Bone marrow (tissue), 2 donors: ENCODE measurements around the gene RGS10.

ENCODE experiments used
- DNase-seq, 2 donors: peaks; one replicate each; lab custom pipeline; 2025; lab: John Stamatoyannopoulos, UW

RGS10 gene

DNA sequence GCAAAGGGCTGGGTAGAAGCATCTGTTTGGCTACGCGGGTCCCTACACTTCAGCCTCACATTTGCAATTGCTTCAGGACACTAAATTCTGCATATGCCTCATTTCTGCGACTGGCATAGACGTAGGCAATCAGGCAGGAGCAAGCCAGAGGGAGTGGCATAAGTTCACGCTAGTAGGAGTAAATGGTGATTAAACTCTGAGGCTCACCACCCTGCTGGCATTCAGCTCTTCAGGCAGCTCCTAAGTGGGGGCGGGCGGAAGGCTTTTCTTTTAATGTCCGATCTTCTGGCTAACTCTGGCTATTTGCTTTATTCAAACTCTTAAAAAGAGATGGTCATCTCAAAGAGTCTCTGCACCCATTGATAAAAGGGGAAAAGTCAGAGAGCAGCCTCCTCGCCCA lies 45.3 kb downstream of the RGS10 start:
- DNase-seq = no peak

DNA sequence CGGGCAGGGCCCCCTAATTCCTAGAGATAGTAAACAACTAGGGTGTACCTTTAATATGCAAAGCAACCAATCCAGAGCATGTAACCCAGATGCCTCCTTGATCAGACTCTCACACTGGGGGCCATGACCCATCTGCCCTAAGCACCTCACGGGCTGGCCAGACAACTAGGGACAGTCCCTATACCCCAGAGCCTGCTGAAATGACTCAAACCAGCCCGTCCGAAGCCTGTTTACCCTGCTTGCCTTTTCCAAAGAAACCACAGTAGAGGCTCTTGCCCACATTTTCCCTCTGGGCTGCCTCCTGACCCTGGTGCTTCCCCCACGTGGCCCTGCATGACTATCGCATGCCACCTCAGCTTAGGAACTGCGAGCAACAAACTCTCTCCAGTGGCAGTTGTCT lies 46.2 kb downstream of the RGS10 start:
- no peak for DNase-seq

DNA sequence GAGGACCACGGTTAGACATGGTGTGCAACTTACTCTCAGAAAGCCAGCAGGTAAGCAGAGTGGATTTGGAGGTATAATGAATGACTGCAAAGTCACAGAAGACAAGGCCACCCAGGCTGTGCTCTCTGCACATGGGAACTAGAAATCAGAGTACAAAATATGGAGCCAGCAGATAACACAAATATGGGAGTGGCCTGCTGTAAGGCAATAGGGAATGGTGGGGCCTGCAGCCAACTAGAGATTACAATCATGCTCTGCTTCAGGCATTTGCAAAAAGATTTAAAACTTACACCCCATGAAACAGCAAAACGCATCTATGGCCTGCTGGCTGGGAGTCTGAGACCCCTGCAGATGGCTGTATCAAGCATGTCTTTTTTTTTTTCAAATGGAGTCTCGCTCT lies 47.0 kb downstream of the RGS10 start:
- DNase-seq = no peak

DNA sequence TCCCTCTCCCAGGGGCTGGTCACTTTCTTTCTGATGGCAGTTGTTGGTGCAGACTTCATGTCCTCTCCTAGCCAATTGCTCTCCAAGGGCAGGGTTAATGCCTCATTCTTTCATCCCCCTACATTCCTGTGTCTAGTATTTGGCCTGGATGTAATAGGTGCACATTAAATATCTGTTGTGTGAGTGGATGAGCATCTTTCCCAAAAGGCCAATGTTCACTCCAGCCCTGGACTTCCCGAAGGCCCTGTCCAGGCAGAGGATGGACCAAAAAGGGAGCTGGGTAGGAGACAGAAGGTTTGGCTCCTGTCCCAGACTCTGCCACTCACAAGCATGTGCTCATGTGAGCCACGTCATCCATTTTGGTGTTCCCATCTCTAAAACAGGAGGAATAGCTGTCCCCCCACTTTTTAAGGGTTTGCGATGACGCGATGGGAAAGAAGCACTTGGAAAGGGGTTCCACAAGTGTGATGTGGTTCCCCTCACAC lies 47.5 kb downstream of the RGS10 start:
- no peak for DNase-seq

DNA sequence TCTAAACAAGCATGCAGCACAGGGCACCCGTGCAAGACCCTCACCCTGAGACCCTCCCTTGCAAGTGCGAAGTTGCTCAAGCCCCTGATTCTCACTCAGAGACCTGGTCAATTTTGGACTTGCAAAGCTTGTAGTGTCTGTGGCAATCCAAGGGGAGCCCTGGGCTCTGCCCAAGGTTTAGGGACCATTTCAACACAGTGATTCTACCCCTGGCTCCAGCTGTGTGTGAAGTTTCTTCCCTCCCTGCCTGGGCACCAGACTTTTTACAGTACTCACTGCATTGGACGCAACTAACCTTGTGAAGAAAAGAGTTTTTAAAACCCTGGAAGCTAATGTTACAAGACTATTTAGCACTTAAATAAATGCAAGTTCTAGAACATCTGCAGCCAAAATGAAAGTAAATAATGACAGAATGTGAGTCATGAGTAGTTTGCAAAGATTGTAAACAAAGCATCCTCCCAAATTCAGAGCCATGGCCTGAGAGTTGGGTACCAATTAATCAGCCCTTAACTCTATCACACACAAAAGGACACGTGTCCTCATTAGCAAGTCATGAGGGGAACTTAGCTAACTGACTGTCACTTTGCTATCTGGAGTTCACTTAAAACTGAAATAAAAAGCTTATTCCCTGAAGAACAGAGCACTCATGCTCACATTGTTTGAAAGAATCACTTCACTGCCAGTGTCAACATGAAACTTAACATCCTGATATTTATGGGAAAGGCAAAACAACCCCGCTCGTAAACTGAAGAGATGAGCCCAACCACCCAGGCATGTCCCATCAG lies 48.1 kb downstream of the RGS10 start:
- DNase-seq = no peak

DNA sequence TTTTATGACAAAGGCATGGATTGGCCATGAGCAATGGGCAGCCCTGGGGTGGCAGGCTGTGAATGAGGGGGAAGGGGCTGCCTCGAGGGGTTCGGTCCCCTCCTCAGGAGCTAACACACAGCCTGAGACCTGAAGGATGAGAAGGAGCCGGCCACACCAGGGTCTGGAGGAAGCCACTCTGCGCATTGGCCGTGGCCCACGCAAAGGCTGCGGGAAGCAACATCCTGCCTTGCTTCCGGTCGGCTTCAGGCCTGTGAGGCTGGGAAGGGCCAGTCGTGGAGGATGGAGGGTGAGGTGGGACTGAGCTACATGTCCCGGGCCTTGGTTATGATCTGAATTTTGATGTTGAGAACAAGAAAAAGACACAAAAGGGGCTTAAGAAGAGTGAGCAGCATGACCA lies 49.4 kb downstream of the RGS10 start:
- no peak for DNase-seq

DNA sequence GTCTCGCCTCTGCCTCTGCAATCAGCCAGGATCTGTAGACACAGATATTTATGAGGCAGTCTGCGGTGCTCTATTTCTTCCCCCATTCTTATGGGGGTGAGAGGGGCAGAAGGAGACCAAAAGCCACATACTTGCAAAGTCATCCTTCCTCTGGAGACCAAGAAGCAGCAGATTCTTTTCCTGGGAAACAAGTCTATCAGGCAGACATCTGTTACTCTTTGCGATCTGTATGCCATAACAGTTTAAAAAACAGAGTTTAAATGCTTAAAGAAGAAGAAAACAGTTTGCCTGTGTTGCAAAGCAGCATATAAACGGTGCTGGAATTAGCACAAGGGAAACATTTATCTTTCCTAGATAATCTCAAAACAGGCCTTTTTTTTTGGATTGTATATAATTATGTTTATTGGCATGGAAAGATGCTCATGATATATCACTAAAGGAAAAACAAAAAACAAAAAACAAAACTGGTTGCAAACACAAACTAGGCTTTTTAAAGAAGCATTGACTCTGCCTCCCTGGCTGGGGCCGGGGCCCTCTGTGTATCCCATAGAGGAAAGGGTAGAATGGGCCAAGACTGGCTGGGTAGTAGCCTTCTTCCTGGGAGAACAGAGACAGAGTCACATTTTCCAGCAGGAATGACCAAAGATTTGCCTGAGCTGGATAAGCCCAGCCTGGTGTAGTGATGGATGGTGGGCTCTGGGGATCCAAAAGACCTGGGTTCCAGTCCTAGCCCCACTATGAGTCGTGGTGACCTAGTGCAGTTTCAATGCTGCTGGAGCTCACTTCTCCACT lies 50.4 kb downstream of the RGS10 start:
- no peak for DNase-seq

DNA sequence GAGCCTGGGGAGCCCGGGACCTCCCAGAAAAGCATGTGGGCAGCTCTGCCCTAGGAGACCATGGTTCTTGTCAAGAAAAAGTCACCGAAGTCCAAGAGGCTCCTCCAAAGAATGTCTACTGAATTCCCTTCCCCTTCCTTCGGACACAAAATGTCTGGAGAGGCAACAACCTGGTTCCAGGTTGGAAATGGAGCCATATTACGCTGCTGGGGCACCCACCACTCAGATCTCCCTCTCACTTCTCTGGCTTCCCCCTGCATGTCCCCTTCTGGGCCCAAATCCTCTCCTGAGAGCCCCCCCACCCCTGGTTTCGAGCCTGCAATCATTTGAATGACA lies 52.6 kb downstream of the RGS10 start:
- DNase-seq = no peak

DNA sequence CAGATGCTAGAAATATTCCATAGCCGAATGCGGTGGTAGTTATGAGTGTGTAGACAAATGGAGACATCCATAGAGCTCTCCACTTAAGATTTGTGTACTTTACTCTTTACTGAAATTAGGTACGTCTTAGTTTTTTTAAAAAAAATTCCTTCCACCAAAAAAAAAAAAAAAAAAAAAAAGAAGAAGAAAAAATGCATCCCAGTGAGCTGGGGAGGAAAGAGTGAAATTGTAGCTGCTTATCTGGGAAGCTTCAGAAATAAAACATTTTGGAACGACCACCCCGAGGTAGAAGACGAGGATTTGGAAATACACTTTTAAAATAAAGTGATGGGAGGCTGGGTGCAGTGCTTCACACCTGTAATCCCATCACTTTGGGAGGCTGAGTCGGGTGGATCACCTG lies 53.8 kb downstream of the RGS10 start:
- DNase-seq = no peak

DNA sequence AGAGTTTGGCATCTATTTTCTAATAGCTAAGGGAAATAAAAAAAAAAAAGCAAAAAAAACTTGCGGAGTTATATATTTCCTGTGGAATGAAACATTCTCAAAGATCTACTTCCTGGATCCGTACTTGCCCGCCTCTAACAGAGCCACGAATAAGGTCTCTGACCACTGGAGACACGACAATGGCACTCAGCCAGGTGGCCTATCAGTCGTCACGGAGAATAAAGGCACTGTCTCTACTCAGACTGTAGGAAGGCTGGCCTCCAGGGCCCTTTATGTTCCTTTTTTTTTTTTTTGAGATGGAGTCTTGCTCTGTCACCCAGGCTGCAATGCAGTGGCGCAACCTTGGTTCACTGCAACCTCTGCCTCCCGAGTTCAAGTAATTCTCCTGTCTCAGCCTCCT lies 58.7 kb downstream of the RGS10 start:
- no peak for DNase-seq

DNA sequence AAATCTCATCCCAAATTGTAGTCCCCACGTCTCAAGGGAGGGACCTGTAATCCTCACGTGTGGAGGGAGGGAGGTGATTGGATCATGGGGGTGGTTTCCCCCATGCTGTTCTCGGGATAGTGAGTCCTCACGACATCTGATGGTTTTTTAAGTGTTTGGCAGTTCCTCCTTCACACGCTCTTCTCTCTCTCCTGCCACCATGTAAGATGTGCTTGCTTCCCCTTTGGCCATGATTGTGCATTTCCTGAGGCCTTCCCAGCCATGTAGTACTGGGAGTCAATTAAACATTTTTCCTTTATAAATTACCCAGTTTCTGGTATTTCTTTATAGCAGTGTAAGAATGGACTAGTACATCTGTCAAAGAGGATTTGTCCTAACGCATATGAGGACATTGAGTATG lies 59.5 kb downstream of the RGS10 start:
- peak in 1 of 2 donors; percentile 8 for DNase-seq

DNA sequence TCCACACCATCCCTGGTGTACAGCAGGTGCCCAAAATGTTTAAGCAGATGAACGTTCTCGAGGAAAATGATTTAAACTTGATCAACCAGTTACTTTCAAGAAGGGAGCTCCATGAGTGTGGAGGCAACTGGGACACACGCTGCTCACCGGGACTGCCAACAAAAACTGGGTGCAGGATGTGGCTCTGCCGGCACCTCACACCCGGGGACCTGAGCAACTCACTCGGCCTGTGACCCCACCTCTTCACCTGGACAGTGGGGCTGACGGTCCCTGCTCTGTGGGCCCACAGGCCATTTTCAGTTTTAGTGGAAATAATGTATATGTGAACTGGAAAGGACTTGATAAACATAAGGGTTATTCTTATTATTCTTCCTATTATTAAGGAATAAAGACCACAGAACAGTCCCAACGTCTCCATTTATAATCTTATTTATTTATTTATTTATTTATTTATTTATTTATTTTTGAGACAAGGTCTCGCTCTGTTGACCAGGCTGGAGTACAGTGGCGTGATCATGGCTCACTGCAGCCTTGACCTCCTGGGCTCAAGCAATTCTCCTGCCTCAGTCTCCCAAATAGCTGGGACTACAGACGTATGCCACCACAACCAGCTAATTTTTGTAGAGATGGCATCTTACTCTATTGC lies 60.6 kb downstream of the RGS10 start:
- no peak for DNase-seq

DNA sequence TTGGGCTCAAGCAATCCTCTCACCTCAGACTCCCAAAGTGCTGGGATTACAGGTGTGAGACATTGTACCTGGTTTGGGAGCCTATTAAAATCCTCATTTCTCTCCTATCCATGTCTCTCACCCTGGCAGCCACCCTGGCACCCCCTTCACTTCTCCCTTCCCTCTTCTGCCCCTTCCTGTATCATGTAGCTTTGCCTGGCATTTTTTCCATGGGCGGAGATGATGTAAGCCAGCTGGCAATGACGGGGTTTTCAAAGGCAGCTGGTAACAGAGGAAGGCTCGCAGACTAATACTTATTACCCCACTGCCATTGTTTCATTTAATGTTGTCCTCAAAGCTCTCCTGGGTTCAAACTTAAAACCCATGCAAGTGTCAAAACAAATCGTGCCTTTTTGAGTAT lies 61.9 kb downstream of the RGS10 start:
- DNase-seq = no peak

DNA sequence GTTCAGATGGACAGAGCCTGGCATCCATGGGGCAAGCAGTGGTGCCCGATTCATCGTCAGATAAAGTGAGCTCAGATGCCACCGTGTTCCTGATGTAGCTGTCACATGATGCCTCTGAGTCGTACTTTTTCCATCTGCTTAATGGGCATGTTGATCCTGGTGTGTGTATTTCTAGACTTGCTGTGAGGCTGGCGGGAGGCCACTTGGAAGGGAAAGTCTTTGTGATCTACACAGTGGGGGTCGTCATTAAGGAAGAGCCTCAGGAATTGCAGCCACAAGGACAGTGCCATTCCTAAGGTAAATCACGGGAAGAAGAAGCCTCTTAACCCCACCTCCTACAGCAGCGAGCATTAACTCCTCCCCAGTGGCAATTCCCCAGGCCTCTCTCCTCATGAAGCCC lies 63.0 kb downstream of the RGS10 start:
- no peak for DNase-seq

DNA sequence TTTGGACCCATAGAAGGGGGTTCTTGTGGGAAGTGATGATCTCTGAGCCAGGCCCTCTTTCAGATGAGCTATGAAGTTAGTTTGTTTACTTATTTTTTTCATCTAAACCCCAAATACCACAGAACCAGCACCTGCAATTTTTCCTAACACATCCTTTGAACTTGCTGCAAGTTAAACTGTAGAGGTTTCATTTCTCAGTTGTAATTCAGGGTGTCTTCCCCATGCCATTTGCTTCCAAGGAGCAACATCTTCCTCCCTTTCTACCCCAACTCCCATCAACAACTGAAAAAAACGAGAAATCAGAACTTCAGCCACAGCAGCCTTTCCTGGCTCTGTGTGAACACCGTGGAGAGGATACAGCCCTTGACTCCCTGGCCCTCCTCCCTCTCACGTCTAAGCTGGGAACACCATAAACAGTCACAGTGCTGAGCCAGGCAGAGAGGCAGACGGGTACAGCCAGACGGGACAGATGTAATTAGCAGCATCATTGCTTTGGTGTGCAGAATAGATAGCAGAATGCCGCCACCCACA lies 63.6 kb downstream of the RGS10 start:
- DNase-seq = no peak

DNA sequence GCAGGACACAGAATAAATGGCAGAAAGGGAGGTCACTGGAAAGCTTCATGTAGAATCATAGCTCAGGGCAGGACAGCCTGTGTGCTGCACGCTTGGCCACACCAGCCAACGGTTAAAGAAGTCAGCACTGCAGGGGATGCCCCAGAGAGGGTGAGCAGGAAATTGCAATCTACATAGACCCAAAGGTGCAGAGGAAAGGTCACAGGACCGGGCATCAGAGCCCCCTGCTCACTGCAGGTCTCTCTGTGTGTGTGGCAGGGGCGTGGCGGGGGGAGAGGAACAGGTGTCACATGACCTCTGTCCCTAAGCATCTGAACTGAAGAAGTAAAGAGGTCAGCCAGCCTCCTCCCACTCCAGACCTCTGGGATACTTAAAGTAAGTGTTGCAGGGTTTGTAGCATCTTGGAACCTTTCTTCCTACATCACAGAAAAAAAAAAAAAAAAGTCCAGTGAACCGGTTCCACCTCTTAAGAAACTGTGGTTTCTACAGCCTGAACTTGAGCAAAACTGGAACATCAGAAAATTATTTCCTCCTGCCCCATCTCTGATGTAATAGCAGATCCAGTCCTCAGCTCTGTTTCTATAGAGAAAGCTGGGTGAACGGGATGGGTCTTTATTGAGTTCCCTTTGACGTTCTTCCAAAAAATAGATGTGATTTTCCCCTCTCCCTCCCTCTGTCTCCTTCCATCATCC lies 64.3 kb downstream of the RGS10 start:
- DNase-seq = no peak

DNA sequence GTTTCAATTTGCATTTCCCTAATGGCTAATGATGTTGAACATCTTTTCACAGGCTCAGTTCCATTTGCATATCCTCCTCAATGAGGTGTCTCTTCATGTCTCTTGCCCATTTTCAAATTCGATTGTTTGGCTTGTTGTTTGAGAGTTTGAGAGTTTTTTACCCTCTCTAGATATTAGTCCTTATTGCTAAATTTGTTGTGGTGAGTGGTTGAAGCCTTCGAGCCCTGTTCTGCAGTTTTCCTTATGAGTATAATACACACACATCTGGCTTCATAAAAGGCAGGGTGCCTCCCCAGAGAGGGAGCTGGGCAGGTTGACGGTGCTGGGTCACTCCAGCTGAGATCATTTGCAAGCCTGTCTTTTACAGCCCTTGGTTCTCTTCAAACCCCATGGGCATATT lies 65.1 kb downstream of the RGS10 start:
- no peak for DNase-seq

DNA sequence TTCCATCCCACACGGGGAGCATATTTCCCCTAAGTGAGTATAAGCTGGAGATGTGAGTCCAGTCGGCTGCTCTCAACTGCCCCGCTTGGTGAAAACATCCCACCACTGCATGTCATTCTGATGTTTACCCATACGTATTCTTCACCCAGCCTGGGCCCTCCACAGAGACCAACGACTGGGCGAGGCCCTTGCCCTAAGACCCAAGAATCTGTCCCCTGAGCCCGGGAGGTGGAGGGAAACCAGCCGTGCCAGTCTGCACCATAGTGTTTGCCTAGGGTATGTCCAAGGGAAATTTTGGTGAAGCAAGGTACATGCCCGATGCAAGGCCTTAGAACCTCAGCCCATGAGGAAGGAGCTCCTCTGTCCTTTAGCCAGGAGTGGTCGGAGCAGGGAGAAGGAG lies 67.9 kb downstream of the RGS10 start:
- DNase-seq = no peak

DNA sequence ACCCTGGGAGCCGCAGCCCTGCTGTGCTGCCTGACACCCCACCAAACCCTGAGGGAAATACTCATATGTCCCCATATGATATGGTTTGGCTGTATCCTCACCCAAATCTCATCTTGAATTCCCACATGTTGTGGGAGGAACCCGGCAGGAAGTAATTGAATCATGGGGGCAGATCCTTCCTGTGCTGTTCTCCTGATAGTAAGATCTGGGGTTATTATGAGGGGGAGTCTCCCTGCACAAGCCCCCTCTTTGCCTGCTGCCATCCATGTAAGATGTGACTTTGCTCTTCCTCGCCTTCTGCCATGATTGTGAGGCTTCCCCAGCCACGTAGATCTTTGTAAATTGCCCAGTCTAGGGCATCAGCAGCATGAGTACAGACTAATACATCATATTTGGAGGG lies 68.7 kb downstream of the RGS10 start:
- DNase-seq = no peak

DNA sequence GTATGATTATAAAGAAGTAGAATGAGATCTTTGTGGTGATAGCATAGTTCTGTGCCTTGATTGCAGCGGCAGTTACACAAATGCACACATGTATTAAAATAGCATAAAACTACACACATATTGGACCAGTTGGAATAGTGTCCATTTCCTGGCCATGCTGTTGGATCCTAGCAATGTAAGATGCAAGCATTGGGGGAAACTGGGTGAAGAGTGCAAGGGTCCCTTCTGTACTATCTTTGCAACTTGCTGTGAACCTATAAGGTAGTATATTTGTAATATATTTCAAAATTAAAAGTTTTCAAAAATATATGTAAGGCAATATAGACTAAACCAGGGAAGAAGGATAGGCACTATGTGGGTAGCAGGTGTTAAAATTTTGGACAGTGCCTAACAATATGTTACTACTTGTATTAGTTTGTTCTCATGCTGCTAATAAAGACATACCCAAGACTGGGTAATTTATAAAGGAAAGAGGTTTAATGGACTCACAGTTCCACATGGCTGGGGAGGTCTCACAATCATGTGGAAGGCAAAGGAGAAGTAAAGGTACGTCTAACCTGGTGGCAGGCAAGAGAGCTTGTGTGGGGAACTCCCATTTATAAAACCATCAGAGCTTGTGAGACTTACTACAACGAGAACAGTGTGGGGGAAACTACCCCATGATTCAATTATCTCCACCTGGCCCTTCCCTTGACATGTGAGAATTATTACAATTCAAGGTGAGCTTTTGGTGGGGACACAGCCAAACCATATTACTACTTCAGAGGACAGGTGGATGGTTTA lies 71.4 kb downstream of the RGS10 start:
- DNase-seq = no peak

DNA sequence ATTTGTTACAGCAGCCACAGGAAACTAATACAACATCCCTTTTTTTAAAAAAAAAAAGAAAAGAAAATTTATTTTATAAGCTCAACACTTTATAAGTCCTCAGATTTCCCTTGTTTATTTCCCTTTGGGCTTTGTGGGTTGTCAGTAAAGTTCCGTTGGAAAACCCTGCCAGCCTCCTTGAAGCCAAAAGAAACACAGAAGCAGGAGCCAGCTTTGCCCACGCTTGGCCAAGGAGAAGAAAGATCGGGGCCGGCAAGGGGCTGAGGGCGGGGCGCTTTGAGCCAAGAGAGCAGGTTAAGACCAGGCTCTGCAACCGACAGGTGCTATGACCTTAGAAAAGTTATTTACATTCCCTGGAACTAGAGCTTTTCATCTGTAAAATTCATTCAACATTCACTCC lies 72.7 kb downstream of the RGS10 start:
- no peak for DNase-seq

DNA sequence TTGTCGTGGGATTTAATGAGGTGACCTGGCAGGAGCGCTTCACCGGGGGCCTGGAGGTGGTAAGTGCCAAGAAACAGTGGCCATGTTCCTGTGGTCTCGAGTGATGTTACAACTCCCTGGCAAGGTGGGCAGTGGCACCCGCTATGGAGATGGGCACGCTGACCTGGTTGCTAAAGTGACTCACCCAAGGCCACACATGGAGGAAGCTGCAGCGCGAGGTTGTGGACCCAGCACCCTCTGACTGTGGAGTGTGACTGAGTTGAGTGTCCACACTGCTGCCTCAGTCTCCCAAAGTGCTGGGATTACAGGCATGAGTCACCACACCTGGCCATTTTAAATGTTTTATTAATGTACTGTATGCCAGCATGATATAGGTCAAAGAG lies 73.2 kb downstream of the RGS10 start:
- no peak for DNase-seq
